Mesodermal cell (in vitro differentiated cells): ENCODE data around the gene TAF1C.
"Not testable (repeated sequence)": the region's sequence is repeated elsewhere in the genome, so short reads cannot be mapped to it uniquely, and the experiment has no call there.

Experiments
- H3K27ac ChIP-seq: 2 replicates; pipeline ENCODE4 v1.7.0; 2013; ENCODE audit warnings: mild to moderate bottlenecking, low read depth, low read length, moderate library complexity; ENCODE audit not compliant: severe bottlenecking
- H3K36me3 ChIP-seq: 2 replicates; pipeline ENCODE4 v1.7.1; 2013; ENCODE audit warnings: mild to moderate bottlenecking, low read length, moderate library complexity; ENCODE audit not compliant: control insufficient read depth, insufficient read depth
- H3K4me1 ChIP-seq: one replicate; pipeline ENCODE4 v1.7.1; 2013; ENCODE audit warnings: mild to moderate bottlenecking, low read length; ENCODE audit not compliant: insufficient read depth, control insufficient read depth, poor library complexity, severe bottlenecking
- H3K4me3 ChIP-seq: 2 replicates; pipeline ENCODE4 v1.7.0; 2013; ENCODE audit warnings: low read length, control low read depth, mild to moderate bottlenecking; ENCODE audit not compliant: insufficient read depth, poor library complexity, severe bottlenecking; ENCODE audit errors: extremely low read depth
- H3K9me3 ChIP-seq: 2 replicates; pipeline ENCODE4 v1.7.1; 2013; ENCODE audit warnings: mild to moderate bottlenecking, low read length, moderate library complexity; ENCODE audit not compliant: control insufficient read depth
- WGBS, 2 experiments: methylation state at CpG; one replicate each; pipeline ENCODE4 v1.1.5; 2013; ENCODE audit warnings: missing lambda C conversion rate in 2 of 2; ENCODE audit not compliant: insufficient coverage in 2 of 2; 5-methylcytosine and 5-hydroxymethylcytosine counted together

Gene TAF1C

GRCh38 chr16:84225126-84225525 lies 38.3 kb upstream of the TAF1C start:
- Histone ChIP-seq H3K27ac (no peak overlapping the region), H3K9me3 (no peaks in the 10 kb centered on the region), H3K4me3 (no peak overlapping the region), H3K4me1 (peaks cover 18% of the 10 kb centered on the region), H3K36me3 (no peaks in the 10 kb centered on the region)
- WGBS, 2 experiments = 82 to 90% methylated on average over 3 of the region's 3 CpGs

- Histone ChIP-seq H3K36me3 (no peaks in the 10 kb centered on the region), H3K27ac (no peak overlapping the region), H3K9me3 (no peaks in the 10 kb centered on the region), H3K4me1 (peaks cover 18% of the 10 kb centered on the region), H3K4me3 (no peak overlapping the region)
- WGBS, 2 experiments = 94 to 97% methylated on average over 3 of the region's 3 CpGs
Measured at GRCh38 chr16:84224554-84224953, 37.7 kb upstream of the TAF1C start.

GRCh38 chr16:84223456-84223855 lies 36.6 kb upstream of the TAF1C start:
- Histone ChIP-seq H3K36me3 (no peaks in the 10 kb centered on the region), H3K4me3 (no peak overlapping the region), H3K4me1 (peaks cover 16% of the 10 kb centered on the region), H3K27ac (no peak overlapping the region), H3K9me3 (no peaks in the 10 kb centered on the region)
- 67 to 100% methylated on average over 1 to 2 of the region's 4 CpGs for WGBS, 2 experiments

- Histone ChIP-seq H3K4me1 (peaks cover 8% of the 10 kb centered on the region), H3K4me3 (no peak overlapping the region), H3K27ac (no peak overlapping the region), H3K9me3 (no peaks in the 10 kb centered on the region), H3K36me3 (no peaks in the 10 kb centered on the region)
- WGBS, 2 experiments = 100% methylated on average over 1 of the region's 1 CpG
Measured at GRCh38 chr16:84220851-84221250, 34.0 kb upstream of the TAF1C start.

GRCh38 chr16:84218956-84219355 lies 32.1 kb upstream of the TAF1C start:
- 54 to 62% methylated on average over 6 of the region's 6 CpGs for WGBS, 2 experiments

GRCh38 chr16:84218176-84218823 lies 31.4 kb upstream of the TAF1C start:
- H3K4me3 ChIP-seq = no peak overlapping the region
- no peaks in the 10 kb centered on the region for H3K9me3 ChIP-seq
- no peak overlapping the region for H3K27ac ChIP-seq
- H3K36me3 ChIP-seq = no peaks in the 10 kb centered on the region
- 93 to 98% methylated on average over 12 to 15 of the region's 17 CpGs for WGBS, 2 experiments
- H3K4me1 ChIP-seq = peaks cover 3% of the 10 kb centered on the region

More at GRCh38 chr16:84218956-84219355, 32.1 kb upstream of the TAF1C start:
- no peak overlapping the region for H3K4me3 ChIP-seq
- peaks cover 8% of the 10 kb centered on the region for H3K4me1 ChIP-seq
- no peaks in the 10 kb centered on the region for H3K9me3 ChIP-seq
- no peak overlapping the region for H3K27ac ChIP-seq
- H3K36me3 ChIP-seq = no peaks in the 10 kb centered on the region

GRCh38 chr16:84216144-84216543 lies 29.3 kb upstream of the TAF1C start:
- H3K4me3 ChIP-seq, H3K36me3 ChIP-seq, H3K27ac ChIP-seq, H3K9me3 ChIP-seq, H3K4me1 ChIP-seq: not testable (repeated sequence)
- WGBS, 2 experiments = 88 to 93% methylated on average over 3 of the region's 3 CpGs

GRCh38 chr16:84215531-84215930 lies 28.7 kb upstream of the TAF1C start:
- WGBS, 2 experiments = 90% methylated on average over 3 to 4 of the region's 5 CpGs
- peaks cover 3% of the 10 kb centered on the region for H3K4me1 ChIP-seq
- H3K9me3 ChIP-seq = no peaks in the 10 kb centered on the region
- H3K27ac ChIP-seq = no peak overlapping the region
- no peaks in the 10 kb centered on the region for H3K36me3 ChIP-seq
- H3K4me3 ChIP-seq = no peak overlapping the region

- Histone ChIP-seq H3K4me3 (no peak overlapping the region), H3K36me3 (no peaks in the 10 kb centered on the region), H3K9me3 (no peaks in the 10 kb centered on the region), H3K27ac (no peak overlapping the region), H3K4me1 (peaks cover 3% of the 10 kb centered on the region)
- 92 to 94% methylated on average over 11 to 13 of the region's 15 CpGs for WGBS, 2 experiments
Measured at GRCh38 chr16:84214451-84215066, 27.7 kb upstream of the TAF1C start.

- H3K36me3 ChIP-seq = no peaks in the 10 kb centered on the region
- WGBS, 2 experiments = 90 to 100% methylated on average over 3 to 4 of the region's 4 CpGs
Measured at GRCh38 chr16:84212631-84213030, 25.8 kb upstream of the TAF1C start.

GRCh38 chr16:84212154-84212553 lies 25.3 kb upstream of the TAF1C start:
- Histone ChIP-seq H3K4me1 (peaks cover 3% of the 10 kb centered on the region), H3K36me3 (no peaks in the 10 kb centered on the region)
- WGBS, 2 experiments = 94% methylated on average over 2 of the region's 4 CpGs; no CpG with 5 or more reads in 1 of the 2 experiments

More at GRCh38 chr16:84212631-84213030, 25.8 kb upstream of the TAF1C start:
- Histone ChIP-seq H3K9me3 (no peaks in the 10 kb centered on the region), H3K27ac (no peak overlapping the region), H3K4me3 (no peak overlapping the region), H3K4me1 (peaks cover under 1% of the 10 kb centered on the region)

More at GRCh38 chr16:84212154-84212553, 25.3 kb upstream of the TAF1C start:
- Histone ChIP-seq H3K9me3 (no peaks in the 10 kb centered on the region), H3K4me3 (no peak overlapping the region), H3K27ac (no peak overlapping the region)
